SIG-M5 treated with dmso at 0.1 percent for 504 hours (cell line): Measurements from ENCODE around the gene GATD1.

Experiments
- DNase-seq: peaks from one replicate; lab custom pipeline; 2025; ENCODE audit not compliant: unreplicated experiment; lab: John Stamatoyannopoulos, UW

GATD1 gene

GRCh38 chr11:727859-728748, 49.2 kb downstream of the GATD1 start:
- DNase-seq: peak; percentile 35

GRCh38 chr11:727281-727701, 50.0 kb downstream of the GATD1 start:
- DNase-seq: no peak

GRCh38 chr11:726278-727220, 50.7 kb downstream of the GATD1 start:
- DNase-seq: no peak

- DNase-seq: no peak
These were observed 51.6 kb downstream of the GATD1 start for GRCh38 chr11:725624-726202.

- DNase-seq: no peak
These were observed 52.4 kb downstream of the GATD1 start for GRCh38 chr11:724778-725386.

GRCh38 chr11:724049-724777, 53.1 kb downstream of the GATD1 start:
- DNase-seq: no peak

GRCh38 chr11:723120-723883, 54.0 kb downstream of the GATD1 start:
- peak; percentile 55 for DNase-seq

- DNase-seq: no peak
These were observed 54.9 kb downstream of the GATD1 start for GRCh38 chr11:722346-722811.

GRCh38 chr11:721741-722345, 55.4 kb downstream of the GATD1 start:
- DNase-seq: peak; percentile 62

- DNase-seq: no peak
These were observed 56.0 kb downstream of the GATD1 start for GRCh38 chr11:721247-721740.

GRCh38 chr11:720642-721246, 56.5 kb downstream of the GATD1 start:
- no peak for DNase-seq

GRCh38 chr11:720017-720641, 57.2 kb downstream of the GATD1 start:
- DNase-seq: no peak

- DNase-seq: no peak
These were observed 57.9 kb downstream of the GATD1 start for GRCh38 chr11:719214-720016.
